Stimulated activated CD8-positive, alpha-beta memory T cell treated with anti-CD3 and anti-CD28 coated beads, Interleukin-12 subunit alpha, Interleukin-12 subunit beta, amount 100 ng/mL, for 4 hours (primary cell): Measurements from ENCODE around the gene ARPC5L.
"Not testable (repeated sequence)": the region's sequence is repeated elsewhere in the genome, so short reads cannot be mapped to it uniquely, and the experiment has no call there.

Experiments
- DNase-seq: peaks from one replicate; pipeline ENCODE4 v3.0.0-alpha.2; 2020; ENCODE audit warnings: low read depth

Gene ARPC5L

DNA sequence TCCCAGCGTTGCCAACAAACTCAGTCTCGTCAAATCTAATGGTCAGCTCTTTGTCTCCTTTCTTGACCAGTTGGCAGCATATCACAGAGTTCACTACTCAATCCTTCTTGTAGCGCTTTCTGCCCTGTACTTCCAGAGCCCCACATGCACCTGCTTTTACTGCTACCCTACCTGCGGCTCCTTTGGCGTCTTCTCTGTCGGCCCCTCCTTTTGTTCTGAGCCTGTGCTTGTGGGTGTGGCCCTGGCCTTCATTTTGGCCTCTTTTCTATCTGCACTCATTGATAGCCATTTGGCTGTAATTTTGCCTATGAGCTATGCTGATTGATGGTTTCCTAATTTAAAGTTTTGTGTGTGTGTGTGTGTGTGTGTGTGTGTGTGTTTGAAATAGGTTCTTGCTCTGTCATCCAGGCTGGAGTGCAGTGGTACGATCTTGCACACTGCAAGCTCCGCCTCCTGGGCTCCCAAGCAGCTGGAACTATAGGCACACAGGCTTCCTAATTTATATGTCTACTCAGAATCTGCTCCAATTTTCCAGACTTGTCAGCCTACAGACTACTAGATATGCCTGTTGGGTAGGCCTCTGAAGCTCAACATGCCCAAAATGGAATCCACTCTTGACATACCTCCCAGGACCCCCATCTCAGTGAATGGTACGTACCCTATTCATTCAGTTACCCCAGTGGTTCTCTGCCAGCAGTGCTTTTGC, 32.3 kb downstream of the ARPC5L start:
- no peak for DNase-seq

DNA sequence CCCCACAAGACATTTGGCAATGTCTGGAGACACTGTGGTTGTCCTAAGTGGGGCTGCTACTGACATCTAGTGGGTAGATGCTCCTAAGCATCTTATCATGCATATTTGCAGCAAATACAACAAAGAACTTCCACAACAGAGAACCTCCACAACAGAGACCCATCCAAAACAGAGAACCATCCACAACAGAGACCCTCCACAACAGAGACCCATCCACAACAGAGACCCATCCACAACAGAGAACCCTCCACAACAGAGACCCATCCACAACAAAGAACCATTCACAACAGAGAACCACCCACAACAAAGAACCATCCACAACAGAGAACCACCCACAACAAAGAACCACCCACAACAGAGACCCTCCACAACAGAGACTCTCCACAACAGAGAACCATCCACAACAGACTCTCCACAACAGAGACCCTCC, 32.8 kb downstream of the ARPC5L start:
- DNase-seq = no peak

- no peak for DNase-seq
Observed at GRCh38 chr9:124897570-124898460, 35.9 kb downstream of the ARPC5L start.

GRCh38 chr9:124899845-124900244, 37.9 kb downstream of the ARPC5L start:
- DNase-seq = no peak

- no peak for DNase-seq
Observed at GRCh38 chr9:124906966-124907365, 45.0 kb downstream of the ARPC5L start.

DNA sequence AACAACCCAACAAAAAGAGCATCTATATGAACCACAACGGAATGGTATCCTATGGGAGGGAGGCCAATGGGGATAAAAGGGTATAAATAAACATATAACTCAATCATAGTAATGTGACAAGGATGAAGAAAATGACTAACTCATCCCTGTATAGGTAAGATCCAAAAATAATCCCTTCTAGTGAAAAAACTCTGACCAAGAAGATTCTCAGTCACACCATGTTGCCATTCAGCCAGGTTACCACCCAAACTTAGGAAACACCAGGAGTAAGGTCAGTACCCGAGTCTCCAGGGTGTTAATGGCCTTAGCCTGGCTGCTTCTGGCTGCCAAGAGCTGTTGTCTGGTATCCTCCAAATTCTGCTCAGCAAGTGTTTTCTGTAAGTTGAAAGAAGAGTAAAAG, 46.2 kb downstream of the ARPC5L start:
- DNase-seq = no peak

GRCh38 chr9:124911766-124912165, 49.8 kb downstream of the ARPC5L start:
- no peak for DNase-seq

DNA sequence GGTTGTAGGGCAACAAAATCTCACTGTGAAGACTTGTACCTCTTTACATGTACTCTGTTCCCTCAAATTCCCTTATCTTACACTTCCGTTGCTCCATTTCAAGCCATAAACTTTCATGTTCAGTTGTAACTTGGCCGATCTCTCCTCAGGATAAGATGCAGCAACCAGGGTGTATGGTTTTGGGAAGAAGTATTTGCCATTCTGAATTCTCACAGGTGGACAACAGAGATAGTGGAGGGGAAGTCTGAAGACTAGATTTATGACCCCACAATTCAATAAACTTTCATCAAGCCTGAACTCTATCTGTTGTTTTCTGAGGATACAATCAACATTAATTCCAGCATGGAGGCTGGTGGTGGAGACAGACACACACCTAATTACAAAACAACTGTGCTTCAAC, 51.4 kb downstream of the ARPC5L start:
- no peak for DNase-seq

DNA sequence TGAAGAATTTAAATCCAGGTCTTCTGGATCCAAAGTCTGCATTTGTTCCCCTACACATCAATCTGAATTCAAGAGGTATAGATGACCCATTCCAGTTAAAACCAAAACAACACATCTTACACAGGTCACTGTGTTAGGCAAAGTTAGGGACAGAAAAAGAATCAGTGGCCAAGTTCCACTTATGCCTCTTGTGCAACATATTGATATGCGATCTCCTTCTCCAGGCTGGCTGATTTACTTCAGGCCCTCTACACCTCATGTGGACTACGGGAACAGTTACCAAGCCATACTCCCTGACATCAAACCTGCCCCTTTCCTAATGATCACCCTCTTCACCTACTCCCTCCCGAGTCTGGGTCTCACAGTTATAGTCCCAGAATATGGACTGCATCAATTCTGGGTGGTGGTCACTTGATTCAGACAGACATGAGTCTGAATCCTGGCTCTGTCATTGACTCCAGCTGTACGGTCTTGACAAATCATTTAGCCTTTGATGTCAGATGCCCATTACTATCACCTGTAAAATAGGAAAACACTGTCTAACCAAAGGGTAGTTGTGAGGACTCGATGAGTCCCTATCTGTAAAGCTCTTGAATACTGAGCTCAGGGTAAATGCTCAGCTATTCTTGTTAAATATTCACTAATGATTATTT, 52.9 kb downstream of the ARPC5L start:
- DNase-seq = no peak

- DNase-seq = not testable (repeated sequence)
Observed at GRCh38 chr9:124920394-124920793, 58.5 kb downstream of the ARPC5L start.
